B cell (primary cell): ENCODE measurements around the gene RAP1GAP2. TPM values are rescaled to one million over a fixed set of nuclear protein-coding genes. Genes with fewer than 3 reads are reported as not detected.

Source experiments
- ATAC-seq: fragments of 200-7000 bp; cut with Tn5 transposase; one replicate; pipeline ENCODE4 v1.10.0; 2021; ENCODE audit warnings: low read depth, mild to moderate bottlenecking, moderate number of reproducible peaks, moderate library complexity
- CTCF ChIA-PET: fragments of 350-600 bp; sonication (Branson Sonifier 250); formaldehyde crosslinking; loops from one replicate; lab custom pipeline; 2021; ENCODE audit warnings: antibody characterized with exemption, inconsistent platforms; lab: Charles Lee
- POLR2A ChIA-PET: fragments of 350-600 bp; sonication (Branson Sonifier 250); formaldehyde crosslinking; loops from one replicate; lab custom pipeline; 2021; ENCODE audit warnings: antibody characterized with exemption; lab: Charles Lee
- DNase-seq: peaks from one replicate; pipeline ENCODE4 v3.0.0; 2013
- H2AFZ ChIP-seq: 2 replicates; pipeline ENCODE4 v1.6.1; 2012; ENCODE audit warnings: mild to moderate bottlenecking, low read depth, low read length; ENCODE audit not compliant: insufficient read depth, poor library complexity, severe bottlenecking
- H3K27ac ChIP-seq, 2 donors: 1 replicate in 1 of 2; 2 replicates in 1 of 2; pipeline ENCODE4 v1.5.1; 2012 to 2013; ENCODE audit warnings: low read length in 2 of 2, mild to moderate bottlenecking in 2 of 2, moderate library complexity in 1 of 2
- H3K27me3 ChIP-seq, 4 experiments: fragments of 200-600 bp in 1 of 4; sonication (generic) in 1 of 4; replicated peaks in 1 of 4; 1 replicate in 2 of 4; 2 replicates in 2 of 4; pipeline versions ENCODE4 v1.6.1 to v1.7.0; 2013 to 2016; ENCODE audit warnings: low read length in 3 of 4, mild to moderate bottlenecking in 2 of 4, mixed read lengths in 1 of 4, moderate library complexity in 1 of 4; ENCODE audit not compliant: insufficient read depth in 4 of 4, control insufficient read depth in 3 of 4; ENCODE audit errors: control extremely low read depth in 1 of 4
- H3K36me3 ChIP-seq, 2 experiments: replicated peaks in 1 of 2; 1 replicate in 1 of 2; 2 replicates in 1 of 2; pipeline versions ENCODE4 v1.6.1 to v1.7.1; 2013; ENCODE audit warnings: low read length in 1 of 2; ENCODE audit not compliant: insufficient read depth in 2 of 2, control insufficient read depth in 1 of 2; ENCODE audit errors: control extremely low read depth in 1 of 2, extremely low read depth in 1 of 2
- H3K4me1 ChIP-seq, 2 donors: fragments of 200-600 bp in 1 of 2; sonication (generic) in 1 of 2; 1 replicate in 1 of 2; 2 replicates in 1 of 2; pipeline versions ENCODE4 v1.5.1 to v1.6.1; 2013 to 2017; ENCODE audit warnings: low read length in 2 of 2; ENCODE audit not compliant: control insufficient read depth in 2 of 2, insufficient read depth in 2 of 2
- H3K4me2 ChIP-seq: replicated peaks from 2 replicates; pipeline ENCODE3; 2012; ENCODE audit warnings: mild to moderate bottlenecking, low read depth, low read length; ENCODE audit not compliant: poor library complexity, severe bottlenecking
- H3K4me3 ChIP-seq, 5 experiments: fragments of 200-600 bp in 1 of 5; sonication (generic) in 1 of 5; 1 replicate in 3 of 5; 2 replicates in 2 of 5; pipeline versions ENCODE4 v1.5.1 to v1.7.0; 2011 to 2016; ENCODE audit warnings: low read length in 4 of 5, mild to moderate bottlenecking in 4 of 5, low read depth in 2 of 5, control low read depth in 1 of 5, moderate library complexity in 1 of 5; ENCODE audit not compliant: insufficient read depth in 1 of 5; ENCODE audit errors: control extremely low read depth in 1 of 5, extremely low read depth in 1 of 5
- H3K79me2 ChIP-seq: fragments of 200-600 bp; sonication (generic); one replicate; pipeline ENCODE4 v1.6.0; 2016; ENCODE audit warnings: low read length; ENCODE audit not compliant: control insufficient read depth, insufficient read depth
- H3K9ac ChIP-seq: fragments of 200-600 bp; sonication (generic); 2 replicates; pipeline ENCODE4 v1.6.1; 2017; ENCODE audit warnings: mild to moderate bottlenecking, low read length, moderate library complexity
- H3K9me3 ChIP-seq, 3 donors: one replicate each; pipeline versions ENCODE4 v1.6.1 to v1.7.1; 2013; ENCODE audit warnings: low read length in 2 of 3; ENCODE audit not compliant: control insufficient read depth in 2 of 3, insufficient read depth in 1 of 3; ENCODE audit errors: control extremely low read depth in 1 of 3
- H4K20me1 ChIP-seq: 2 replicates; pipeline ENCODE4 v1.6.0; 2012; ENCODE audit warnings: mild to moderate bottlenecking, low read length; ENCODE audit not compliant: insufficient read depth, control insufficient read depth, poor library complexity, severe bottlenecking
- H3K27ac Mint-ChIP-seq: one replicate; pipeline ENCODE4 v1.8.0; 2021; ENCODE audit warnings: mixed read lengths
- H3K27me3 Mint-ChIP-seq: one replicate; pipeline ENCODE4 v1.8.0; 2021; ENCODE audit warnings: mixed read lengths
- H3K4me1 Mint-ChIP-seq: one replicate; pipeline ENCODE4 v1.8.0; 2021; ENCODE audit warnings: mixed read lengths
- H3K4me3 Mint-ChIP-seq: one replicate; pipeline ENCODE4 v1.8.0; 2021; ENCODE audit warnings: mixed read lengths
- H3K9me3 Mint-ChIP-seq: one replicate; pipeline ENCODE4 v1.8.0; 2022; ENCODE audit warnings: mixed read lengths; ENCODE audit not compliant: insufficient read depth
- EZH2 ChIP-seq: IDR thresholded peaks from 2 replicates; pipeline ENCODE4 v1.6.1; 2012; ENCODE audit warnings: borderline replicate concordance, low read depth, mild to moderate bottlenecking, moderate library complexity, low read length; ENCODE audit not compliant: insufficient read depth, poor library complexity, severe bottlenecking
- WGBS: methylation state at CpG from one replicate; pipeline ENCODE4 v1.1.5; 2013; ENCODE audit warnings: missing lambda C conversion rate; ENCODE audit not compliant: insufficient coverage; 5-methylcytosine and 5-hydroxymethylcytosine counted together
- intact Hi-C: fragments of 100-400 bp; cut with micrococcal nuclease; formaldehyde crosslinking; loops from one replicate; pipeline ENCODE4 v1.10.0; 2022
- polyA plus RNA-seq: library from polyadenylated mRNA; depleted of rRNA; stranded (reverse); fragments of >200 nt; gene quantifications from 2 replicates; pipeline ENCODE4 v1.2.3, GENCODE V29; 2012
- total RNA-seq, 2 donors: library from RNA; stranded (reverse); fragments of 120-200 nt in 1 of 2; gene quantifications; 1 replicate in 1 of 2; 2 replicates in 1 of 2; pipeline versions ENCODE4 v1.2.3 to v1.2.4, GENCODE V29; 2013 to 2022
- TF ChIP-seq, protein P1 (sequence below): fragments of 200-600 bp; IDR thresholded peaks from one replicate; pipeline ENCODE4 v1.8.0; 2022; ENCODE audit warnings: antibody characterized with exemption, mild to moderate bottlenecking

Gene RAP1GAP2
- total and polyA plus RNA-seq, 2 donors (not counting 1 experiment from before 2014, with no cell fraction given), result 14.9 to 16.4 TPM

DNA sequence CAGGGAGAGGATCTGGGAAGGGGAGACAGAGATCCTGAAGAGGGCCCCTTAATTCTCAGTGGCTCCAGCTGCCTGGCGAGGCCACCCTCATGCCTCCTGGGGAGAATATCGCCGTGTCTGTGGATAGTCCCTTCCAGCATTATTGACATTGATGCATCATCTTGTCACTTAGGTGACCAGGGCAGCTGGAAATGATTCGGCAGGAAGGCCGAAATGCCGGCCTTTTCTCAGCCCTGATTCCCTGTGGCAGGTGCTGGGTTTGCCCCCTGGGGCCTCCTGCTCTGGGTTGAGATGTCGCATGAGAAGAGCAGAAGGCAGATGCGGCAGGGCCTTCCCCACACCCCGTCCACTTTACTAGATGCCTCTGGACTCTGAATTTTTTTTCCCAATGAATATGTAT is 89.5 kb downstream of the RAP1GAP2 start:
- Histone ChIP-seq H3K4me3 (no peak overlapping the region), H3K79me2 (peaks cover 12% of the 10 kb centered on the region), H3K4me2 (no peak overlapping the region), H3K9ac (no peak overlapping the region), H3K36me3 (no peaks in the 10 kb centered on the region), H3K9me3 (no peaks in the 10 kb centered on the region), H3K27ac (no peak overlapping the region), H3K4me1 (no peaks in the 10 kb centered on the region), H4K20me1 (peaks cover 28% of the 10 kb centered on the region), H3K27me3 (no peaks in the 10 kb centered on the region), H2AFZ (no peak overlapping the region)
- 99% methylated on average over 5 of the region's 9 CpGs for WGBS
- Mint-ChIP-seq H3K27me3 (no peaks in the 10 kb centered on the region), H3K9me3 (peaks cover 2% of the 10 kb centered on the region), H3K4me3 (no peak overlapping the region), H3K27ac (no peak overlapping the region), H3K4me1 (peaks cover 11% of the 10 kb centered on the region)
- TF ChIP-seq, protein P1, sequence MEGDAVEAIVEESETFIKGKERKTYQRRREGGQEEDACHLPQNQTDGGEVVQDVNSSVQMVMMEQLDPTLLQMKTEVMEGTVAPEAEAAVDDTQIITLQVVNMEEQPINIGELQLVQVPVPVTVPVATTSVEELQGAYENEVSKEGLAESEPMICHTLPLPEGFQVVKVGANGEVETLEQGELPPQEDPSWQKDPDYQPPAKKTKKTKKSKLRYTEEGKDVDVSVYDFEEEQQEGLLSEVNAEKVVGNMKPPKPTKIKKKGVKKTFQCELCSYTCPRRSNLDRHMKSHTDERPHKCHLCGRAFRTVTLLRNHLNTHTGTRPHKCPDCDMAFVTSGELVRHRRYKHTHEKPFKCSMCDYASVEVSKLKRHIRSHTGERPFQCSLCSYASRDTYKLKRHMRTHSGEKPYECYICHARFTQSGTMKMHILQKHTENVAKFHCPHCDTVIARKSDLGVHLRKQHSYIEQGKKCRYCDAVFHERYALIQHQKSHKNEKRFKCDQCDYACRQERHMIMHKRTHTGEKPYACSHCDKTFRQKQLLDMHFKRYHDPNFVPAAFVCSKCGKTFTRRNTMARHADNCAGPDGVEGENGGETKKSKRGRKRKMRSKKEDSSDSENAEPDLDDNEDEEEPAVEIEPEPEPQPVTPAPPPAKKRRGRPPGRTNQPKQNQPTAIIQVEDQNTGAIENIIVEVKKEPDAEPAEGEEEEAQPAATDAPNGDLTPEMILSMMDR, result no peak
- TF ChIP-seq EZH2, result no peak
- ChIA-PET CTCF (no interaction called here), POLR2A (no interaction called here)
- ATAC-seq (no peak), DNase-seq (no peak)
- intact Hi-C loops, result no loop called here

- Mint-ChIP-seq H3K4me1 (peaks cover 8% of the 10 kb centered on the region), H3K27me3 (no peaks in the 10 kb centered on the region), H3K9me3 (no peaks in the 10 kb centered on the region), H3K4me3 (no peak overlapping the region), H3K27ac (no peak overlapping the region)
- no peak overlapping the region for H3K9ac ChIP-seq
- 70% methylated on average over 1 of the region's 9 CpGs for WGBS
- H3K36me3 ChIP-seq, result peaks cover 0 to 4% of the 10 kb centered on the region in 2 experiments
- H4K20me1 ChIP-seq, result peaks cover 19% of the 10 kb centered on the region
- H3K27me3 ChIP-seq, result no peaks in the 10 kb centered on the region
- H3K4me1 ChIP-seq, result no peaks in the 10 kb centered on the region
- H3K27ac ChIP-seq, result no peak overlapping the region
- CTCF ChIA-PET, result interaction anchor here (0.7 kb wide), 1 partner anchor 930 kb away, joined by 4 read pairs; no protein-coding TSS in a partner anchor
- no peak overlapping the region for H2AFZ ChIP-seq
- H3K9me3 ChIP-seq, result no peaks in the 10 kb centered on the region
- DNase-seq, result no peak
- intact Hi-C loops, result no loop called here
- no peak overlapping the region for H3K4me2 ChIP-seq
- H3K79me2 ChIP-seq, result peaks cover 6% of the 10 kb centered on the region
- TF ChIP-seq EZH2, result no peak
- TF ChIP-seq, protein P1, result no peak
- no peak overlapping the region for H3K4me3 ChIP-seq
- no peak for ATAC-seq
- POLR2A ChIA-PET, result no interaction called here
Observed at GRCh38 chr17:2888326-2888725, 92.1 kb downstream of the RAP1GAP2 start.
